GM18867 (cell line): ENCODE results near the gene QSOX1.

Experiments
- ATAC-seq: cut with Tn5 transposase; IDR thresholded peaks from one replicate; pipeline ENCODE4 v1.9.1; 2021; ENCODE audit warnings: mild to moderate bottlenecking, moderate library complexity; ENCODE audit not compliant: unreplicated experiment

The QSOX1 gene

DNA sequence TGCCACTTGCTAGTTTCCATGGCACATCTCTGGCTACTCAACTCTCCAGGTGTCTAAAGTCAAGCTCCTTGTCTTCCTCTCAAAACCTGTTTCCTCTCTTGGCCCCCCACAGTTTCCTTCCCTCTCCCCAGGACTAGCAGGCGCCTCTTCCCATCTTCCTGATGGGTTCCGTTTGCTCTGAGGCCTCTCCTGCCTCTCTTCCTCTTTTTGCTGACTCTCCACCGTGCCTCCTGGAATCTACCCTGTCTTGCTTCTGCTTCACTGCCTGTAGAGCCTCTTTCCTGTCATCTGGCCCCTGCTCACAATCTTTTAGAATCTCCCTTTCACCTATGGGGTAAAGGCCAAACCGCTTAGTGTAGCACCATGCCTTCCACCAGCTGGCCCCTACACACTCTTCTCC, 53.6 kb downstream of the QSOX1 start:
- ATAC-seq: no peak

DNA sequence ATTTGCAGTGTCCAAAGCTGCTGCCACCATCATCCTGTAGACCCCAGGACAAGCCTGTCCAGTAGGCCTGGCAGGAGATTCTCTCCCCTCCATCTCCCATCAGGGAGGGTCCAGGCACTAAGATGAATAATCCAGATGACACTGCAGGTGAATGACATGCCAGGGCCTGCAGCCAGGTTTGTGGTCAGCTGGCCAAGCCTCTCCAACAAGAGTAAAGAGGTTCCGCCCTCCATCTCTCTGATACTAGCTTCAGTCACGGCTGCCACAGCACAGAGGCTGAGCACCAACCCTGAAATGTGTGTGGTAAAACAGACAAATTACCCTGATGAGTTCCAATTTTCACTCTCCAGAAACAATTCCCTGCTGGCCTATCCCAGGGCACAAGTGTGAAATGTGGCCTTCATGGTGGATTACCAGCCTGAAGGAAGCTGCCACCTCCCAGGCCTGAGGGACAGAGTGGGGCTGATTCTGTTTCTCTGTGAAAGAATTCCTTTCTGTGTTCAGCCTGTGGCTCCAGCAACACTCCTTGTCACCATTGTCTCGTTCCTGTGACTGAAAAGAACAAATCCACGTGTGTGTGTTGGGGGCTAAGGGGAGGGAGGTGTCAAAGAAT, 55.4 kb downstream of the QSOX1 start:
- no peak for ATAC-seq

DNA sequence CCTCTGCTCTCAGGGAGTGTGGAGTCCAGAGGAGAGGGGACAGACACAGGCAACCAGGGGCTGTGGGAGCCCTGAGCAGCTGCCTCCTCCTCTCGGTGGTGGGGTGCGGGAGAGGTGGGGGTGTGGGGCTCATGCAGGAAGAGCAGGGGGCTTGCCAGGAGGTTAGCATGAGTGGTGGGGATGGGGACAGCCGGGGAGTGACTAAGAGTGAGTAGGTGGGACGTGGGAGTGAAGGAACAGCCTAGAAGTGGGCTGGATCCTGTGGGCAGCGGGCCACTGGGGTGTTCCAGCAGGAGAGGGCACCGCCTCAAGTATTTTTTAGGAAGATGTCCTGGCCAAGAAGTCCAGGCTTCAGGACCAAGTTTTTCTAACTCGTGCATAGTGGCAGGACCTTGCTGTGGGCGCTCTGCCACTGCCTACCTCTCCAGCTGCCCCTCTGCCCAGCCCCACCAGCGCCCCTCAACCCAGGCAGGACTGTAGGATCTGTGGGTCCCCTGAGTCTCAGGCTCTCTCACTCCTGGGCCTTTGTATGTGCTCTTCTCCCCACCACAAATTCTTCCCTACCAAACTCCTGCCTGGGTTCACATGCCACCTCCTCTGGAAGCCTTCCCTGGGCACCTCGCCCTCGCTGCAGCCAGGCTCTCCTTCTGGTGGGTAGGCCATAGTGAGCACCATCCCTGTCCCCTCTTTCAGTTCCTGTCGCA, 56.6 kb downstream of the QSOX1 start:
- no peak for ATAC-seq

DNA sequence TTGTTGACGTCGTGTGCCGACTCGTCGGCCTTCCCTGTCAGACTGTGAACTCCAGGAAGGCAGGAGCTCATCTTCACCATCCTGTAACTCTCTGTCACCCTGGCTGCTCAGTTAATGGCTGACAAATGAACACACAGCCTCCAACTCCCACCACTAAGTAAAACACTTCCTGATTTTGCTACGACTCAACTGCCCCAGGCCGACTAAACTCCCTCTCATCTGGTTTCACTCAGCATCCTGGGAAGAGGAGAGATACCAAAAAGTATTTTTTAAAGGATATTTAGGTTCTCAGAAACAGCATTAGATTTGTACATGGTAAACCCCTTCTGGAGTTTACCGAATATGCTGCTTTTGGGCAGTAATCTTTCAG, 57.2 kb downstream of the QSOX1 start:
- no peak for ATAC-seq

DNA sequence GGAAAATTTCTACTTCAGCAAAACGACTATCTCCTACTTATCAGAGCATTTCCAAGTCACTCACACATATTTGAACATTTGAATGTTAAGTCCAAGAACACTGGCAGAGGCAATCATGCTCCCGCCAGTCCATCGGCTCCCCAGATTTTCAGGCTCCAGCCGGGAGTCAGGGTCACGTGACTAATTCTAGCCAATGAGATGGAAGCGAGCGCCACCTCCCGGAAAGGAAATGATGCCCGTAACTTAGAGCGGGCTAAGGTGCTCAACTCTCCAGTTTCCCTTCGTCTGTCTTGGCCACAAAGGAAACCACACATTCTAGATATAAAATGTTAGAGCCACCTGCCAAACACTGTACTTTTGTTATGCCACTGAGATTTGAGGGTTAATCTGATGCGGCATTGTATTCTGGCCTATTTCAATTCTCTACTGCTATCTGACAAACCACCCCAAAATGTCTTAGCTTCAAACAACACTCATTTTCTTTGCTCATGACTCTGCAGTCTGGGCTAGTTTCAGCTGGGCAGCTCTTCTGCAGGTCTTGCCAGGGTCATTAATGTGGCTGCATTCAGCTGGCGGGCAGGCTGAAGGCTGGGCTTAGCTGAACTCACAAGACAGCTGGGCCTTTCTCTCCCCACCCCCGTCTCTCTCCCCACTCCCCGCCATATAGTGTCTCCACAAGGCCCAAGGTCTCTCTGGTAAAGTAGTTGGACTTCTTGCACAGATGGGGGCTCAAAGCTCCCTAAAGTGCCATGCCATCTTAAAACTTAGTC, 58.9 kb downstream of the QSOX1 start:
- peak; percentile 56 for ATAC-seq

DNA sequence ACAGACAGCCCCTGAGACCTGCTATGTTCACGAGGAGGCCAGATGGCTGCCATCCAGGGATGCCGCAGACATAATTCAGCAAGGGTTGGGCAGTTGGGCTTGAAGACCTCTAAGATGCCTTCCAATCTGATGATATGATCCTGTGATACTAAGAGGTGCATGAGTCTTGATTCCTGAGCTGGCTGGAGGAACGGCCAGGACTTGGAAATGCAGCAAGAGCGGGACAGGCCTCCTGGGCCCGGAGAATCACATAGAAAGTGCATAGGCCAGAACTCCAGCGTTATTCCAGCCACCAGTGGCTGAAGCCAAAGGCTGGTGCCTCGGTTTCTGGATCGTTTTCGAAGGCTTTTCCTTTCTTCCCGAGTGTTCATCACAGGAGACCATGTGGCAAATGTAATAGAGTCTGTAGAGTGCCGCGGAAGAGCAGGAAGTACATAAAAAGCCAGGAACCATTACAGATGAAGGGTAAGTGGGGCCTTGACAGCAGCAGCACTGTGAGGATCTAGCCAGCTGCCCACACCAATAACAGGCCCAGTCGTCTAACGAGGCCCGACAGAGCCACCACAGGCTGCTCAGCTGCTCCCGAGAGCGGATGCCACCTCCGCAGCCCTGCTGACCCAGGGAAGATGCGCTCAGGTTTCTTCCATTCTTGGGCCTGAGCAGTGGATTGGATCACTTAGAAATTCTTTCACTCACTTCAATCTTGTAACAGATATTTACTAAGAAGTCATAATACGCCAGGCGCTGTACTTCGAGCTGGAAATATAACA, 61.4 kb downstream of the QSOX1 start:
- ATAC-seq: no peak

DNA sequence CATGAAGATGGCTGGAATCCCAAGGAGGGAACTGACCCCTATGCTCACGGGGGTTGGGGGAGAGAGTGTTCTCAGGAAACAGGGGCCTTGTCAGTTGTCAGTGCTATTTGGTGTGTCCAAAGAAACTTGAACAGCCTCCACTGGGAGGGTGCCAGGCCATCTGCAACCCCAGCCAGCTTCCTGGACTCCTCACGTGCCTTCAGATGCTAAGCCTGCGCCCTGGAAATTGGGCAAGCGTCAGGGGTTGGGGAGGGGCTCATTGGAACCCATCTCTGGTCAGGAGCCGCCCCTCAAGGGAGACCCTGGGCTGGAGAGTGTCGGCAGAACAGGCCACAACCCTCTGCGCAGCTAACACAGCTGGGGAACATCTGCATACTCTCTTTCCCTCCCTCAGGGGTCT, 62.3 kb downstream of the QSOX1 start:
- no peak for ATAC-seq

DNA sequence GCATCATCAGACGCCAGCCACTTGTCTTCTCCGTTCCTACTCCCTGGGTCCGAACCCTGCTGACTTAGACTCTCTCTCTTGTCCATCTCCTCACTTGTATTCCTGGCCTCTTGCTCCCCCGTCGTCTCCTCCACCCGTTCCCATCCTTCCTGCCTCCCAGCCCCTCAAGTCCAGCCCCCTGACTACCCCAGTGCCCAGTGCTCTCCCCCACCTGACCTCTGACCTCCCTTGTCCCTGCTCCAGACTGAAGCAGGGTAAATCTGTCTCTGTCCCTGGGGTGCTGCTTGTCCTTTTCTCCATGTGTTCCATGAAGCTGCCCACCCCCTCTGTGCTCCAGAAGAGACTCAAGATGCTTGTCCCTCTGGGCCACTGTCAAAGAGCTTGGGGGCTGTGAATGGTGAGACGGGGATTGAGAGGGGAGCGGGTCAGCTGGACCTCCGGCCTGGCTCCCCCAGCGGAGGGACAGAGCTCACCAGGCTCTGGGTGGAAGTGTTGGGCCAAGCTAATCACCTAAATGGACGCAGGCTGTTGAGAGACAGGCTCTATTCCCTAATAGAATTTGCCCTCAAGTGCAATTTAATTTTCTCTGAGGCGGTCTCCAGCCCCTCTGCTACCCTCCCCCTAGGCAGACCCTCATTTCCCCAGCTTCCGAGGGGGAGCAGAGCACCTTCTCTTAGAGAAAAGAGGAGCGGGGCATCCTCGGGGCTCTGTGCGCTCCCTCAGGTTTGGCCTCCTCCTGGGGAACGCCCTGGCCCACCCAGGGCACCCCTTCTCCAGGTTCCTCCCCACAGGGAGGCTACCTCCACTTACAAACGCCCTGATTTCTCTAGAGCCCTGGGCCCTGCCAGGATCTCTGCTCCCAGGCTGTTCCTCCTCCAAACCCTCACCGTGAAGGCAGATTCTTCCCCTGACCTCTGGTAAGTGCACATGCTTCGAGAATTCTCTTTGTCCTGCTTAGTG, 64.4 kb downstream of the QSOX1 start:
- ATAC-seq: no peak

DNA sequence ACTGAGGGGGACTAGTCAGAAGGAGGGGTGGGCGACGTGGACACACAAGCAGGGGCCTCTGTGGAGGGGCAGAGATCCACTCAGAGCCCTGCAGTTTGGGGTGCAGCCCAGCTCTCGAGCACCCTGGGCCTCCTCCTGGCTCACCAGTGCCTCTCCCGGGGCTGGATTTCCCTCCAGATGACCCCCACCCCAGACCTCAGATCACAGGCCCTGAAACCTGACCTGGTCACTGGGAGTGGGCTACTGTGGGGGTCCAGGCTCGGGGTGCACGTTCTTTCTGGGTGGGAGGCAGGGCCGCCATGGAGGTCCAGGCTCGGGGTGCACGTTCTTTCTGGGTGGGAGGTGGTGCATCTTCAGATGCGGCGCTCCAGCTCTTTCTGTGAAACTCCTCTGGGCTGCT, 65.1 kb downstream of the QSOX1 start:
- ATAC-seq: no peak

DNA sequence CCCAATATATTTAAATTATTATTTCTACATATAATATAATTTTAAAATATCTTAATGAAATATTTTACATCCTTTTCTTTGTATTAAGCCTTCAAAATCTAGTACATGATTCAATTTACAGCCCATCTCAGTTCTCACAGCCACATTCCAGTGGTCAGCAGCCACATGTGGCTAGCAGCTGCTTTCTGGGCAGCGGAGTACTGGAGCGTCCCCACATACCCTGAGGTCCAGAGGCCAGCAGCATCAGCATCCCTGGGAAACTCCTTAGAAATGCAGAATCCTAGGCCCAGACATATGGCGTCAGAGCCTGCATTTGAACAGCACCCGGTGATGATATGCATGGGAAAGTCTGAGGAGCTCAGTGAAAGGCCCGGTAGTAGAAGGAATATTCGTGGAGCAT, 66.8 kb downstream of the QSOX1 start:
- ATAC-seq: no peak

DNA sequence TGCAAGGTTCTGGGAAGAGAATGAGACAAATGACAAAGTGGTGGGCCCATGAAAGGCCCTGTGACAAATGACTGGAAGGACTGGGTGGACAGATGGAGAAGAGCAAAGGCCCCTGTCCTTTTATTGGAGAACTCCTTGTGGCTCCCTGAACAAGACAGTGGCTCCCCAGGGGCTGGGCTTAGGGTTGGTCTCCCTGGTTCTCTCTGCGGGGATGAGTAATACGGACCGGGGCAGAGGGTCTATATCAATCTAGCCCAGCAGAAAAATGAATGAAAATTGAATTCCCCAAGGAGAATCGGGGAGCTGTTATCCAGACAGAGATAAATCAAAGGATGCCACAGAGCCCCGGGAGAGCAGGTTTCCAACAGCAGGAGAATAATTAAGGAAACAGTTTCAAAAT, 70.2 kb downstream of the QSOX1 start:
- ATAC-seq: no peak

DNA sequence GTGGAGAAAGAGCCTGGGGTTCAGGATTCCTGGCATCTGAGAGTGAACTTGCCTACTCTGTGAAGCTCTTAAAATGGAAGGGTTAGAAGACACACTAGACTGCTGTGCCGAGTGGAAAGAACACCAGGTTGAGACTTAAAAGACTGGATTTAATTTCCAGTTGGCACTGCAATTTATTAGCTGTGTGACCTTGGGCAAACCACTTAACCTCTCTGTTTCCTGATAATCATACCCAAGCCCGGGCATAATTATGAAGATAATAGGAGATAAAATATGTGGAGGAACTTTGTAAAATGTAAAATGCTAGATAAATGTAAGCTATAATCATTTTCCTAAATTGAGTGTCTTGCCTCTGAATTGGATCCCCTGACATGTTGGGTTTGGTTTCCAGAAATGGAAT, 70.7 kb downstream of the QSOX1 start:
- no peak for ATAC-seq

DNA sequence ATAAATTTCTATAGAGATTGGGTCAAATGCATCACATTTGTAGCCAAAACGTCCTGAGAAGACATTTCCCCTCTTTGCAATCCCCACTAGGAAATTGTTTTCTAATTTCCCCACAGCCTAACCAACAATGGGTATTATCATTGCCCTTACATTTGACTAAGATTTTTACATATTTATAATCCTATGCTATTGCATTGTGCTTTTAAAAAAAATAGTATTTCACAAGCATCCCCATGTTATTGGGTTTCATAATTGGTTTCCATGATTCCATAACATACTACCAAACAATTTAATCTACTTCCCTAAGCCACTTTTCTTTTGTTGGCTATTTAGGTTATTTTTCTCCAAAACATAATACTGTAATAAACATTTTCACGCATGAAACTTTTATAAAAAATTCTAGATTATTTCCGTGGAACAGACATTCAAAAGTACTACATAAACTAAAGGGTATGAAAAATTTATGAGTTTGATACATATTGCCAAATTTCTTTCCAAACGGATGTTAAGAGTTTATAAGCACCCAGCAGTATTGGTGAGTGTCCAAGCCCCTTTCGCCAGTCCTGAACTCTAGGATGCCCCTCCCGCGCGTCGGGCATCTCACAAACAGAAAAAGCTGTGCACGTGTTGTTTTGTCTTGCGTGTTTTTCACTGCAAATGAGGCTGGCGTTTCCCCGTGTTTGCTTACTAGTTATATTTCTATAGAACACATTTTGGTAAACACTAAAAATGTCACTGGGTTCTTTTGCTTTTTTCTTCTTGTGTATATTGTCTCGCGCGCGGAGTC, 73.4 kb downstream of the QSOX1 start:
- no peak for ATAC-seq

DNA sequence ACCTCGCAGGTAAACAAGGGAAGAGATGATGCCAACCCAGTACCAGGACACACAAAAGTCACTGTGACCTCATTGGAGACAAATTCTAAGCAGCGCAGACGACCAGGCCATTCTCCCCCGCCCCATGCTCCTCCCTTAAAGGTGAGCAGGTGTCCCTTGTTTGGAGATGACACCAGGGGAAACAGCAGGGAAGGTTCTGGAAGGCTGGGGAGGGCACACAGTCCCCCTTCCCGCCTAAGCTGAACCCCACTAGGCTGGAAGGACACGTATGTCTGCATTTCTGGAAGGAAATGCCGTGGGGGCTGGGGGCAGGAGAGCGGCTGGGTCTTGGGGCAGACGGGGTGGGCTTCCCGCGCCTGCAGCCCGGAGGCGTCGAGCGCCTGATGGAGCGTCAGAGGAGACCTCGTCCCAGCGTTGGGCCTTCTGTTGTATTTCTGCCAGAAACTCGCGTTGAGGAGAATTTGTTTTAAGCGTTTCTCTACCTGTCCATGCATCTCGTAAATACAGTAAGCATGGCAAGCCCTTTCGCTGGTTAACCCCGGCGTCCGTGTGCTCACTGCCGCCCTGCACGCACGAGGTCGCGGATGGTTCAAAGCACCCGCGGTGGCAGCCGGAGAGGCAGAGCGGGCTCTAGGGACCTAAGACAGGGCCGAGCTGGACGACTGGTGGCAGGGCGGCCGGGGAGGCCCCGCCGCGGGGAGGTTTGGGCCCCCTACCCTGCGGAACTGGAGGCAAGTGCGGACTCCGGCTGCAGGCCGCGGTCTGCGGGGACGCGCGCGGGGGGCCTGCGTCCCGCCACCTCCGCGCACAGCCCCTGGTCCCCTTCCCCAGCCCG, 74.2 kb downstream of the QSOX1 start:
- ATAC-seq: peak; percentile 22

DNA sequence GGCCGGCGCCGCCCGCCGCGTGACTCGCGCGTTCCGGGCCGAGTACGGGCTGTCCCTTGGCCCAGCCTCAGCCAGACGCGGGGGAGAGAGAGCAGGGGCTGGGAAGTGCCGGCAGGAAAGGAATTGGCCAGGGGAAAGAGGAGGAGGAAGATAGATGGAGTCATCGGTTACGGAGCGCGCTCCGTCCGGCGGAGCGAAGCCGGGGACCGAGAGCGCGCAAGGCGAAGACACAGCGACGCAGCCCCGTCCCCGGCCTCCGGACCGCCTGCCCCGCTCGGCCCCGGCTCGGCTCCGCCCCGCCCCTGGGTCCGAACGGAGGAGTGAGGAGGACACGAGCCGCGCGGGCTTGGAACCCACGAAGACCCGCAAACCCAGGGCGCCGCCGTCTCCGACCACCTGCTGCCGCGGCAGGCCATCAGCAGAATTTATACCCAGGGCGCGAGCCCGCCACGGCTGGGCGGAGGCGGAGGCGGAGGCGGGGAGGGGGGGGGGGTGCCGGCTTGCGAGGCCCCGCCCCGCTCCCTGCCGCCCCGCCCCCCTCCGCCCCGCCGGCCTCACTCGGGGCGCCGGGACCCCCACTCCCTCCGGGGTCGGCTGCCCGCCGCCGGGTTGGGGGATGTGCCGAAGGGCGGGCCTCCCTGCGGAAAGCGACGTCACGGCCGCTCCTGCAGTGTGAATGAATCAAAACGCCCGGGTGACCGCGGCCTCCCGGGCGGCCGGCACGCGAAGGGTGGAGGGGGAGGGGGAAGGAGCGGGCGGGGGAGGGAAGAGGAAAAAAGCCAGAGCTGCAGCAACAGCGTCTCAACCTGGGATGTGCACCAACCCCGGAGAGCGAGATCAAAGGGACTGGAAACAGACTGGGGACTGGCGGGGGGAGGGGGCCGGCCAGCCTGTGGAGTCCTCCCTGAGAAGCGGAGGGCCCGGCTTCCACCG, 75.1 kb downstream of the QSOX1 start, which contains the start of gene LHX4:
TSS of gene LHX4 (plus strand) at position 782 of the 933 bp plus-strand sequence. CDS start 266 bp downstream, outside the sequence.
- ATAC-seq: peak; percentile 52

DNA sequence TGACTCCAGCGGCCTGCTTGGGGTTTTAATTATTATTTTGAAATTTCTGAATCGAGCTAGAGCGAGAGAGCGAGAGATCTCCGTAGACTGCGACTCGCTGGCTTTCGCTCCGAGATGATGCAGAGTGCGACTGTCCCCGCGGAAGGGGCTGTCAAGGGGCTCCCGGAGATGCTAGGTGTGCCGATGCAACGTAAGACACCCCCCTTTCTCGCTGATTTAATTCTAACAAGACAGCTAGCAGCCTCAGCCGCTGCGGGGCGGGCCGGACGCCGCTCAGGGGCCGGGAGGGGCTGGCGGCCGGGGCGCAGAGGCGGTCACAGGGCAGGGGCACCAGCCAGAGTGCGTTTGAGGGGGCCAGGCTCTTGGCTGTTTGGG, 75.7 kb downstream of the QSOX1 start:
- no peak for ATAC-seq

DNA sequence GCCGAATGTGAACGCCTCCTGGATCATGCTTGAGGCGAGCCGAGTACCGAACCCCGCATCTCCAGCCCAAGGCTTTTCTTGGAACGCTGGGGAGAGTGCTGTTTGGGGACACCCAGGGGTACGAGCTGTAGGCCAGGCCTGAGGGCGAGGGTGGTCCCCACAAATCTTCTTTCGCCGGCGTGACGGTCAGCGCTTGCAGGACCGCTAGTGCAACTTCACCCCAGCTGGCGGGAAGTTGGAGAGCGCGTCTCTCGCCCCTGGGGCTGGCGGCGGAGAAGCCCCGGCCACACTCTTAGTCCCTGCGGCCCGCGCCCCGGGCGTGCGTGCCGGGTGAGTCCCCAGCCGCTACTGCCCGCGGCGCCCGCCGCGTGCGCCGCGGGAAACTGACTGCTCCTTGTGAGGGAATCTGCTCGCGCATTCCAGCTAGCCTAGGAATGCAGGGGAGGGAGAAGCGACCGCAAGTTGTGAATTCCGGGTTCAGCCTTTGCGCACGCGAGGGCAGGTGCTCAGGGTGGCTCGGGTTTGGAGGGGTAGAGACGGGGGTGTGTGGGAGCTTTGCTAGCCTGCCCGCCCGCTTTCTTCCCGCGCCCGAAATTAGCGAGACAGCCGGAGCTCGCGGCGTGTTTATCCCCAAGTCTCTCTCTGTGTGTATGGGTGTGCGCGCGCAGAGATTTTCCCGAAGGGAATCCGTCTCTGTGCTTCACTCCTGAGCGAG, 76.3 kb downstream of the QSOX1 start:
- ATAC-seq: no peak
